ENCODE results near the gene GNG7. TPM values are rescaled to one million over a fixed set of nuclear protein-coding genes. Genes with fewer than 3 reads are reported as not detected.
A peak's percentile ranks its signal among the peaks of the same experiment; 100 is the strongest.
"Not testable (repeated sequence)": the region's sequence is repeated elsewhere in the genome, so short reads cannot be mapped to it uniquely, and the experiment has no call there.

GNG7 gene
- total RNA-seq, 1 donor: not detected

DNA sequence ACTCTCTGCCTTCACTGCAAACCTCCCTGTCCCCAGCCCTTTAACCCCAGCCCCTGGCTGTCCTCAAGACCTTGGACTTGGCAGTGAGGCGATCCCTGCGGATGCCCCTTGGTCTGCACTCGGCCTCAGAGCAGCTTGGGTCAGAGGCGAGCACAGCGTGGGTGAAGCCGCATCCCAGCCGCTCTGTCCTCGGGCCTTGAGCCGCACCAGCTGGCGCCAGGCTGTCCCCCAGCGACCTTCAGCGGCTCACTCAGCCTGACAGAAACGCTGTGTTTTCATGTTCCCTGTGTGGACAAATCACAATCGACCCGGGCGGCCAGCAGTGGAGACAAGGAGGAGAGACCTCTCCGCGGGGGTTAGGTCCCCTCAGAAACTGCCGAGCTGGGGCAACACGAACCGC lies 52.0 kb downstream of the GNG7 start:
- TF ChIP-seq, protein P1, sequence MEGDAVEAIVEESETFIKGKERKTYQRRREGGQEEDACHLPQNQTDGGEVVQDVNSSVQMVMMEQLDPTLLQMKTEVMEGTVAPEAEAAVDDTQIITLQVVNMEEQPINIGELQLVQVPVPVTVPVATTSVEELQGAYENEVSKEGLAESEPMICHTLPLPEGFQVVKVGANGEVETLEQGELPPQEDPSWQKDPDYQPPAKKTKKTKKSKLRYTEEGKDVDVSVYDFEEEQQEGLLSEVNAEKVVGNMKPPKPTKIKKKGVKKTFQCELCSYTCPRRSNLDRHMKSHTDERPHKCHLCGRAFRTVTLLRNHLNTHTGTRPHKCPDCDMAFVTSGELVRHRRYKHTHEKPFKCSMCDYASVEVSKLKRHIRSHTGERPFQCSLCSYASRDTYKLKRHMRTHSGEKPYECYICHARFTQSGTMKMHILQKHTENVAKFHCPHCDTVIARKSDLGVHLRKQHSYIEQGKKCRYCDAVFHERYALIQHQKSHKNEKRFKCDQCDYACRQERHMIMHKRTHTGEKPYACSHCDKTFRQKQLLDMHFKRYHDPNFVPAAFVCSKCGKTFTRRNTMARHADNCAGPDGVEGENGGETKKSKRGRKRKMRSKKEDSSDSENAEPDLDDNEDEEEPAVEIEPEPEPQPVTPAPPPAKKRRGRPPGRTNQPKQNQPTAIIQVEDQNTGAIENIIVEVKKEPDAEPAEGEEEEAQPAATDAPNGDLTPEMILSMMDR (IDR thresholded peaks at IDR 0.05; ENCODE audit: insufficient read depth, low read depth, low read length): no peak
- DNase-seq (ENCODE audit: low read depth): peak; percentile 19
- no peak overlapping the region for H3K4me3 ChIP-seq (ENCODE audit: low read depth, low read length)

DNA sequence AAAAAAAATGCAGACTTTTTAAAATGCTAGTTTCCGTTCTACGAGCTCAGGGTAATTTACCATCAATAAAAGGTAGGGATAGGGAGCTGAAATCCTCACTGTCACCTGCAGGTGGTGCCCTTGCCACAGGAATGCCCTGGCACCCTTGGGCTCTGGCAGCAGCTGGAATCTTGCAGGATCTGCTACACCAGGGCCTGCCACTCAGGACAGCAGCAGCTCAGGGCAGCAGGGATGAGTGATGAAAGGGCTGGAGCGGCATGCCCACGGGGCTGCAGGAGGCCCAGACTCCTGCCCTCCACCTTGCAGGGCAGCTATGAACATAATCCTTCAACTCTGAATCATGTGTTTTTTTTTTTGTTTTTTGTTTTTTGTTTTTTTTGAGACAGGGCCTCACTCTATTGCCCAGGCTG lies 54.0 kb downstream of the GNG7 start:
- no peak overlapping the region for H3K4me3 ChIP-seq (ENCODE audit: low read depth, low read length)
- TF ChIP-seq, protein P1 (IDR thresholded peaks at IDR 0.05; ENCODE audit: insufficient read depth, low read depth, low read length): peak; percentile 81
- peak; percentile 75 for DNase-seq (ENCODE audit: low read depth)

DNA sequence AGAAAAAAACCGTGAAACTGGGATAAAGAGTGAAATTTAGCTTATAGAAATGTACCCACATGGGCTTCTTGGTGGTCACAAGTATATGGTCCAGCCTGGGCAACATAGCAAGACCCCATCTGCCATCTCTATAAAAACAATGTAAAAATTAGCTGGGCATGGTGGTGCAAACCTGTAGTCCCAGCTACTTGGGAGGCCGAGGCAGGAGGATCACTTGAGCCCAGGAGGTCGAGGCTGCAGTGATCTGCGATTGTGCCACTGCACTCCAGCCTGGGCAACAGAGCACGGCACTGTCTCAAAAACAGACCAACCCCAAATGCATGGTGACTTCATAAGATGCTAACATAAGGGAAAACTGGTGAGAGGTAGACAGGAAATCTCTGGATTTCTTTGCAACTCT lies 54.4 kb downstream of the GNG7 start:
- TF ChIP-seq, protein P1 (IDR thresholded peaks at IDR 0.05; ENCODE audit: insufficient read depth, low read depth, low read length): no peak
- DNase-seq (ENCODE audit: low read depth): no peak
- H3K4me3 ChIP-seq (ENCODE audit: low read depth, low read length): no peak overlapping the region

DNA sequence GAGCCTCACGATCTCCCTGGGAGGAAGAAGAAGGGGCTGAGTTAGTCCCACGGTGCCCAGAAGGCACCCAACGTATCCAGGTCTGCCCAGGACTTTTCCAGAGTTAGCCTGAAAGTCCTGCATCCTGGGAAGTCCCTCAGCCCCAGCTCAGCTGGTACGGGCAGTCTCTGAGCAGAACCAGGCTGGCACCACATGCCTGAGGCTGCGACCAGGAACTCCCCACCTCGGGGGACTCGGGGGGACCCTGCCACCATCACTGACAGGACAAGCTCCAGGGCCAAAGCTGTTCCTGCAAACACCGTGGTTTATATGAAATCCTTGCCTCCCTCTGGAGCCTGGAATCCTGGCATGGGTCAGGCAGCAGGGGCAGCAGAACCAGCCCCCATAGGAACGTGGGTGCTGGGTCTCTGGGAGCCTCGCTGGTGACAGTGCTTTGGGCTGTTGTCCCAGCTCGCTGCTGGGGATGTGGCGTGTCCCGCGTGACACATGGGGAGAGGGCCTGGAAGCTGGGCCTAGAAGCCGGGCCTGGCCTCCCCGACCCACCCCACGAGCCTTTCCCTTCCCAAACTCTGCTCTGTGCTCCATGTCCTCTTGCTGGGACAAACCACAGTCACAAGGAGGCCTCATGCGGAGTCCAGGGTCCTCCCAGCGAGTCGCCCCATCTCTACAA lies 55.5 kb downstream of the GNG7 start:
- TF ChIP-seq, protein P1 (IDR thresholded peaks at IDR 0.05; ENCODE audit: insufficient read depth, low read depth, low read length): no peak
- H3K4me3 ChIP-seq (ENCODE audit: low read depth, low read length): no peak overlapping the region
- DNase-seq (ENCODE audit: low read depth): no peak

DNA sequence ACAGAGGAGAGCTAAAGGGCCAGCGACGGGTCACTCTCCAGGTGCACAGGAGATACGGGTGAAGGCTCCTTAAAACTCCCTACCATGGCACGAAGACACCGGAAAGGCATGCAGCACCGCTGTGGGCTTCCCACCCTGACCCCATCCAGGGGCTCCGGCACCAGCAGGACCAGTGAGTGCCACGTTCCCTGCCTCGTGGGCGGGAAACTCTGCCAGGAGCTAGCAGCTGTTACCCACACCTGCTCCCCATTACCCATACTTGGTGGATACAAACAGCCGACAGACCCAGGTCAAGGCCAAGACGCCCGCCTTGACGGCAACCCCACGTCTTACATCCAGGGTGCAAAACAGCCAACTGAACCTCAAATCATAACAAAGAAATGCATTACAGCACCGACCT lies 56.7 kb downstream of the GNG7 start:
- no peak overlapping the region for H3K4me3 ChIP-seq (ENCODE audit: low read depth, low read length)
- DNase-seq (ENCODE audit: low read depth): no peak
- TF ChIP-seq, protein P1 (IDR thresholded peaks at IDR 0.05; ENCODE audit: insufficient read depth, low read depth, low read length): no peak

DNA sequence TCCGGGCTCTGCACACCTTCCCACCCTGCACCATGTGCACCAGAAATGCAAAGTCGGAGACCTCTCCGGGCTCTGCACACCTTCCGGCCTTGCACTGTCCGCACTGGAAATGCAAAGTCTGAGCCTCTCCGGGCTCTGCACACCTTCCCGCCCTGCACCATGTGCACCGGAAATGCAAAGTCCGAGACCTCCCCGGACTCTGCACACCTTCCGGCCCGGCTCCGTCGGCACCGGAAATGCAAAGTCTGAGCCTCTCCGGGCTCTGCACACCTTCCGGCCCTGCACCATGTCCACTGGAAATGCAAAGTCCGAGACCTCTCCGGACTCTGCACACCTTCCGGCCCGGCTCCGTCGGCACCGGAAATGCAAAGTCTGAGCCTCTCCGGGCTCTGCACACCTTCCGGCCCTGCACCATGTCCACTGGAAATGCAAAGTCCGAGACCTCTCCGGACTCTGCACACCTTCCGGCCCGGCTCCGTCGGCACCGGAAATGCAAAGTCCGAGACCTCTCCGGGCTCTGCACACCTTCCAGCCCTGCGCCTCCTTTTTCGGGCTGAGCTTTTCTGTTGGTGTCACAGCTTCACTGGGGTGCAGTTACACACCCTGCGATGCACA lies 59.3 kb downstream of the GNG7 start:
- not testable (repeated sequence) for H3K4me3 ChIP-seq (ENCODE audit: low read depth, low read length); DNase-seq (ENCODE audit: low read depth)

DNA sequence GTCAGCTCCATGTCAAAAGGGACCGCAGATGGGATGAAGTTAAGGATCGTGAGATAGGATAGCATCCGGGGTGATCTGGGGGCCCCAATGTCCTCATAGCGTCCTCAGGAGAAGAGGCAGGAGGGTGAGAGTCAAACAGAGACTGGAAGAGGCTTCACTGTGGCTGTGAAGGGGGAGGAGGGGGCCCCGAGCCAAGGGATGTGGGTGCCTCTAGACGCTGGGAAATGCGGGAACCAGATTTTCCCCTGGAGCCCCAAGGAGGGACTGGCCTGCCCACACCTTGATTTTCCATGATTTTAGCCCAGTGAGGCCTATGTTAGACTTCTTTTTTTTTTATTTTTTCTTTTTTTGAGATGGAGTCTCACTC lies 61.2 kb downstream of the GNG7 start:
- TF ChIP-seq, protein P1 (IDR thresholded peaks at IDR 0.05; ENCODE audit: insufficient read depth, low read depth, low read length): no peak
- no peak overlapping the region for H3K4me3 ChIP-seq (ENCODE audit: low read depth, low read length)
- no peak for DNase-seq (ENCODE audit: low read depth)
